Measurements from ENCODE around the gene GNG12. TPM values are rescaled to one million over a fixed set of nuclear protein-coding genes. Genes with fewer than 3 reads are reported as not detected.

The GNG12 gene
- polyA plus RNA-seq, 1 donor (not counting 4 experiments of a cell fraction or from before 2014, with no cell fraction given) = 208 TPM

DNA sequence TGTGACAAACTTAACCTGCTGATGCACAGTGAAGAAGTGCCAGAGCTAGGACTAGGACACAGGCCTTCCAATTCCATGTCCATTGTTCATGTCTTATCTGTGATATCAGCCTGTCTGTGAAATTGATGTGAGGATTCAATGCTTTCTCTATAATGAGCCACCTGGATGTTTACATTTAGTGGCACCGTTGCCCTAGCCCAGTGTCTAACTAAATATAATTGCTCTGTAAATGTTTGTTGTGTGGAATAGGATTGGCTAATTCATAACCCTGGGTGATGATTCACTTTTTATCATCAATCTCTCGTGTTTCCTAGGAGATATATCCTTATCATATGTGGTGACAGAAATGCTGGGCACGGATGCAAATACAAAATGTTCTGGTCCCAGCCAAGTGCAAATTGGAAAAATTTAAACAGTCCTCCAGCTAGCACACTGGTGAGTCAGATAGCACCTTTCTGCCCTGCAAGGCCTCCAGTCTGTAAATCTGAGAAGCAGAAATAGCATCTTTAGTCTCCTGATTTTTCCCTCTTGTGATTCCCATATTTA lies 46.9 kb upstream of the GNG12 start:
- FAIRE-seq = peak; percentile 83
- Histone ChIP-seq H3K36me3 (ENCODE audit: control insufficient read depth in 2 of 2, extremely low read depth in 1 of 2, insufficient read depth in 2 of 2, low read length in 2 of 2) (no peaks in the 10 kb centered on the region), H3K79me2 (ENCODE audit: control insufficient read depth, insufficient read depth, low read length) (no peaks in the 10 kb centered on the region), H3K9ac (ENCODE audit: control insufficient read depth, extremely low read depth, insufficient read depth, low read length) (no peak overlapping the region), H3K9me3 (ENCODE audit: control insufficient read depth, low read depth, low read length) (no peaks in the 10 kb centered on the region), H2AFZ (ENCODE audit: control insufficient read depth, low read length) (no peak overlapping the region), H3K27ac (ENCODE audit: control insufficient read depth, insufficient read depth, low read length) (no peak overlapping the region), H3K4me2 (ENCODE audit: control insufficient read depth, extremely low read depth, insufficient read depth, low read depth, low read length) (no peak overlapping the region), H3K9me1 (ENCODE audit: control insufficient read depth, extremely low read depth, insufficient read depth, low read length) (no peaks in the 10 kb centered on the region), H3K4me3 (ENCODE audit: control insufficient read depth in 2 of 3, extremely low read depth in 1 of 3, insufficient read depth in 2 of 3, low read depth in 1 of 3, low read length in 3 of 3) (no peak overlapping the region), H3K4me1 (ENCODE audit: control insufficient read depth, extremely low read depth, insufficient read depth, low read length) (peaks cover 15% of the 10 kb centered on the region), H4K20me1 (ENCODE audit: control insufficient read depth, extremely low read depth, insufficient read depth, low read length) (no peaks in the 10 kb centered on the region), H3K27me3 (ENCODE audit: control insufficient read depth, extremely low read depth, insufficient read depth, low read length) (no peaks in the 10 kb centered on the region)
- TF ChIP-seq EZH2 (IDR thresholded peaks at IDR 0.05; ENCODE audit: low read length) (no peak), CTCF (optimal IDR thresholded peaks at IDR 0.05 in 1 of 3, IDR thresholded peaks at IDR 0.05 in 1 of 3, conservative IDR thresholded peaks at IDR 0.05 in 1 of 3; ENCODE audit: extremely low read depth in 1 of 3, insufficient read depth in 2 of 3, low read length in 3 of 3) (no peak)
- no peak for DNase-seq (ENCODE audit: low read depth, low spot score)
- dilution Hi-C loops (cut with MboI; ENCODE audit: extremely low pct_ligation_motif_present, low sequenced_read_pairs) = no loop called here

- dilution Hi-C loops (cut with MboI; ENCODE audit: extremely low pct_ligation_motif_present, low sequenced_read_pairs) = no loop called here
- no peaks in the 10 kb centered on the region for H3K27me3 ChIP-seq (ENCODE audit: control insufficient read depth, extremely low read depth, insufficient read depth, low read length)
These were observed 46.2 kb upstream of the GNG12 start for GRCh38 chr1:67879485-67879884.

More at GRCh38 chr1:67879485-67879884, 46.2 kb upstream of the GNG12 start:
- H3K4me1 ChIP-seq (ENCODE audit: control insufficient read depth, extremely low read depth, insufficient read depth, low read length) = peaks cover 15% of the 10 kb centered on the region
- no peak for TF ChIP-seq EZH2 (IDR thresholded peaks at IDR 0.05; ENCODE audit: low read length)
- TF ChIP-seq CTCF (optimal IDR thresholded peaks at IDR 0.05 in 1 of 3, IDR thresholded peaks at IDR 0.05 in 1 of 3, conservative IDR thresholded peaks at IDR 0.05 in 1 of 3; ENCODE audit: extremely low read depth in 1 of 3, insufficient read depth in 2 of 3, low read length in 3 of 3) = no peak
- no peak overlapping the region for H3K4me2 ChIP-seq (ENCODE audit: control insufficient read depth, extremely low read depth, insufficient read depth, low read depth, low read length)
- H4K20me1 ChIP-seq (ENCODE audit: control insufficient read depth, extremely low read depth, insufficient read depth, low read length) = no peaks in the 10 kb centered on the region
- DNase-seq (ENCODE audit: low read depth, low spot score) (no peak), FAIRE-seq (no peak)
- no peak overlapping the region for H3K27ac ChIP-seq (ENCODE audit: control insufficient read depth, insufficient read depth, low read length)
- H3K9me3 ChIP-seq (ENCODE audit: control insufficient read depth, low read depth, low read length) = no peaks in the 10 kb centered on the region
- no peak overlapping the region for H3K9ac ChIP-seq (ENCODE audit: control insufficient read depth, extremely low read depth, insufficient read depth, low read length)
- no peaks in the 10 kb centered on the region for H3K36me3 ChIP-seq (ENCODE audit: control insufficient read depth in 2 of 2, extremely low read depth in 1 of 2, insufficient read depth in 2 of 2, low read length in 2 of 2)
- H3K9me1 ChIP-seq (ENCODE audit: control insufficient read depth, extremely low read depth, insufficient read depth, low read length) = no peaks in the 10 kb centered on the region
- H3K4me3 ChIP-seq (ENCODE audit: control insufficient read depth in 2 of 3, extremely low read depth in 1 of 3, insufficient read depth in 2 of 3, low read depth in 1 of 3, low read length in 3 of 3) = no peak overlapping the region
- H3K79me2 ChIP-seq (ENCODE audit: control insufficient read depth, insufficient read depth, low read length) = no peaks in the 10 kb centered on the region
- no peak overlapping the region for H2AFZ ChIP-seq (ENCODE audit: control insufficient read depth, low read length)

Data from keratinocyte (primary cell).